PFSK-1 (cell line): ENCODE results near the gene HECTD1.

Experiments used
- POLR2AphosphoS5 ChIP-seq: IDR thresholded peaks from 2 replicates; pipeline ENCODE4 v1.6.1; 2012; ENCODE audit warnings: low read depth, mild to moderate bottlenecking, control low read depth, low read length, moderate library complexity
- REST ChIP-seq, 2 experiments: IDR thresholded peaks; 2 replicates each; pipeline versions ENCODE4 v1.6.1 to v1.8.0; 2011 to 2012; ENCODE audit warnings: low read depth in 2 of 2, low read length in 2 of 2, control low read depth in 1 of 2, inconsistent platforms in 1 of 2, mild to moderate bottlenecking in 1 of 2, moderate library complexity in 1 of 2; ENCODE audit not compliant: insufficient read depth in 1 of 2
- SIN3A ChIP-seq: IDR thresholded peaks from 2 replicates; pipeline ENCODE4 v1.6.1; 2012; ENCODE audit warnings: mild to moderate bottlenecking, low read length, moderate library complexity, borderline replicate concordance; ENCODE audit not compliant: insufficient read depth
- TAF1 ChIP-seq: IDR thresholded peaks from 2 replicates; pipeline ENCODE4 v1.6.1; 2012; ENCODE audit warnings: low read length, control low read depth, borderline replicate concordance; ENCODE audit not compliant: insufficient read depth

GRCh38 chr14:31205681-31206535 is 1.7 kb downstream of the HECTD1 start:
- no peak for TF ChIP-seq TAF1
- no peak for TF ChIP-seq REST (IDR thresholded peaks at IDR 0.05; ENCODE audit: insufficient read depth in 1 of 2, low read depth in 2 of 2, low read length in 2 of 2)
- peak; percentile 39; the same call in 1 of the 2 replicates for TF ChIP-seq SIN3A
- TF ChIP-seq POLR2AphosphoS5: no peak
